Measurements from ENCODE around the gene PLA2G2A. TPM values are rescaled to one million over a fixed set of nuclear protein-coding genes. Genes with fewer than 3 reads are reported as not detected.

The PLA2G2A gene
- total and polyA plus RNA-seq, 2 of the 8 experiments (the other 6 are each of a cell fraction or from before 2014, with no cell fraction given): 0.69 to 3.7 TPM

DNA sequence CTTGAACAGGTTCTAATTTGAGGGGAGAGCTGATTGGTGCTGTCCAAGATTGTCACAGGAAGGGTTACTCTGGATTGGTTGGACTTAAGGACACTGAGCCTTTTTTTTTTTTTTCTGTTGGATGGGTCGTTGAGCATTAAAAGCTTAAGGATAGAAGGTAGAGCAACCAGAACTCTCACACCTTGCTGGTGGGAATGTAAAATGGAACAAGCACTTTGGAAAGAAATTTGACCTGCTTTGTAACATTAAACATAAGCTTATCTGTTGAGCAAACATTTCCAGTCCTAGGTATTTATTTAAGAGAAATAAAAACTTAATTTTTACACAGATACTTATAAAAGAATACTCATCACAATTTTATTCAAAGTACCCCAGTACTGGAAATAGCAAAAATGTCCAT is 29.8 kb upstream of the PLA2G2A start (continued):
- TF ChIP-seq, protein P1, sequence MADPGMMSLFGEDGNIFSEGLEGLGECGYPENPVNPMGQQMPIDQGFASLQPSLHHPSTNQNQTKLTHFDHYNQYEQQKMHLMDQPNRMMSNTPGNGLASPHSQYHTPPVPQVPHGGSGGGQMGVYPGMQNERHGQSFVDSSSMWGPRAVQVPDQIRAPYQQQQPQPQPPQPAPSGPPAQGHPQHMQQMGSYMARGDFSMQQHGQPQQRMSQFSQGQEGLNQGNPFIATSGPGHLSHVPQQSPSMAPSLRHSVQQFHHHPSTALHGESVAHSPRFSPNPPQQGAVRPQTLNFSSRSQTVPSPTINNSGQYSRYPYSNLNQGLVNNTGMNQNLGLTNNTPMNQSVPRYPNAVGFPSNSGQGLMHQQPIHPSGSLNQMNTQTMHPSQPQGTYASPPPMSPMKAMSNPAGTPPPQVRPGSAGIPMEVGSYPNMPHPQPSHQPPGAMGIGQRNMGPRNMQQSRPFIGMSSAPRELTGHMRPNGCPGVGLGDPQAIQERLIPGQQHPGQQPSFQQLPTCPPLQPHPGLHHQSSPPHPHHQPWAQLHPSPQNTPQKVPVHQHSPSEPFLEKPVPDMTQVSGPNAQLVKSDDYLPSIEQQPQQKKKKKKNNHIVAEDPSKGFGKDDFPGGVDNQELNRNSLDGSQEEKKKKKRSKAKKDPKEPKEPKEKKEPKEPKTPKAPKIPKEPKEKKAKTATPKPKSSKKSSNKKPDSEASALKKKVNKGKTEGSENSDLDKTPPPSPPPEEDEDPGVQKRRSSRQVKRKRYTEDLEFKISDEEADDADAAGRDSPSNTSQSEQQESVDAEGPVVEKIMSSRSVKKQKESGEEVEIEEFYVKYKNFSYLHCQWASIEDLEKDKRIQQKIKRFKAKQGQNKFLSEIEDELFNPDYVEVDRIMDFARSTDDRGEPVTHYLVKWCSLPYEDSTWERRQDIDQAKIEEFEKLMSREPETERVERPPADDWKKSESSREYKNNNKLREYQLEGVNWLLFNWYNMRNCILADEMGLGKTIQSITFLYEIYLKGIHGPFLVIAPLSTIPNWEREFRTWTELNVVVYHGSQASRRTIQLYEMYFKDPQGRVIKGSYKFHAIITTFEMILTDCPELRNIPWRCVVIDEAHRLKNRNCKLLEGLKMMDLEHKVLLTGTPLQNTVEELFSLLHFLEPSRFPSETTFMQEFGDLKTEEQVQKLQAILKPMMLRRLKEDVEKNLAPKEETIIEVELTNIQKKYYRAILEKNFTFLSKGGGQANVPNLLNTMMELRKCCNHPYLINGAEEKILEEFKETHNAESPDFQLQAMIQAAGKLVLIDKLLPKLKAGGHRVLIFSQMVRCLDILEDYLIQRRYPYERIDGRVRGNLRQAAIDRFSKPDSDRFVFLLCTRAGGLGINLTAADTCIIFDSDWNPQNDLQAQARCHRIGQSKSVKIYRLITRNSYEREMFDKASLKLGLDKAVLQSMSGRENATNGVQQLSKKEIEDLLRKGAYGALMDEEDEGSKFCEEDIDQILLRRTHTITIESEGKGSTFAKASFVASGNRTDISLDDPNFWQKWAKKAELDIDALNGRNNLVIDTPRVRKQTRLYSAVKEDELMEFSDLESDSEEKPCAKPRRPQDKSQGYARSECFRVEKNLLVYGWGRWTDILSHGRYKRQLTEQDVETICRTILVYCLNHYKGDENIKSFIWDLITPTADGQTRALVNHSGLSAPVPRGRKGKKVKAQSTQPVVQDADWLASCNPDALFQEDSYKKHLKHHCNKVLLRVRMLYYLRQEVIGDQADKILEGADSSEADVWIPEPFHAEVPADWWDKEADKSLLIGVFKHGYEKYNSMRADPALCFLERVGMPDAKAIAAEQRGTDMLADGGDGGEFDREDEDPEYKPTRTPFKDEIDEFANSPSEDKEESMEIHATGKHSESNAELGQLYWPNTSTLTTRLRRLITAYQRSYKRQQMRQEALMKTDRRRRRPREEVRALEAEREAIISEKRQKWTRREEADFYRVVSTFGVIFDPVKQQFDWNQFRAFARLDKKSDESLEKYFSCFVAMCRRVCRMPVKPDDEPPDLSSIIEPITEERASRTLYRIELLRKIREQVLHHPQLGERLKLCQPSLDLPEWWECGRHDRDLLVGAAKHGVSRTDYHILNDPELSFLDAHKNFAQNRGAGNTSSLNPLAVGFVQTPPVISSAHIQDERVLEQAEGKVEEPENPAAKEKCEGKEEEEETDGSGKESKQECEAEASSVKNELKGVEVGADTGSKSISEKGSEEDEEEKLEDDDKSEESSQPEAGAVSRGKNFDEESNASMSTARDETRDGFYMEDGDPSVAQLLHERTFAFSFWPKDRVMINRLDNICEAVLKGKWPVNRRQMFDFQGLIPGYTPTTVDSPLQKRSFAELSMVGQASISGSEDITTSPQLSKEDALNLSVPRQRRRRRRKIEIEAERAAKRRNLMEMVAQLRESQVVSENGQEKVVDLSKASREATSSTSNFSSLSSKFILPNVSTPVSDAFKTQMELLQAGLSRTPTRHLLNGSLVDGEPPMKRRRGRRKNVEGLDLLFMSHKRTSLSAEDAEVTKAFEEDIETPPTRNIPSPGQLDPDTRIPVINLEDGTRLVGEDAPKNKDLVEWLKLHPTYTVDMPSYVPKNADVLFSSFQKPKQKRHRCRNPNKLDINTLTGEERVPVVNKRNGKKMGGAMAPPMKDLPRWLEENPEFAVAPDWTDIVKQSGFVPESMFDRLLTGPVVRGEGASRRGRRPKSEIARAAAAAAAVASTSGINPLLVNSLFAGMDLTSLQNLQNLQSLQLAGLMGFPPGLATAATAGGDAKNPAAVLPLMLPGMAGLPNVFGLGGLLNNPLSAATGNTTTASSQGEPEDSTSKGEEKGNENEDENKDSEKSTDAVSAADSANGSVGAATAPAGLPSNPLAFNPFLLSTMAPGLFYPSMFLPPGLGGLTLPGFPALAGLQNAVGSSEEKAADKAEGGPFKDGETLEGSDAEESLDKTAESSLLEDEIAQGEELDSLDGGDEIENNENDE (IDR thresholded peaks at IDR 0.05; ENCODE audit: insufficient replicate concordance, low read length): no peak
- TF ChIP-seq SP2 (IDR thresholded peaks at IDR 0.05; ENCODE audit: low read length) (no peak), CBX5 (IDR thresholded peaks at IDR 0.05; ENCODE audit: low read depth, low read length) (no peak), TEAD4 (IDR thresholded peaks at IDR 0.05; ENCODE audit: low read depth, low read length) (no peak), HDAC6 (IDR thresholded peaks at IDR 0.05; ENCODE audit: low read depth, low read length) (no peak), SP4 (IDR thresholded peaks at IDR 0.05; ENCODE audit: low read length) (no peak), SP1 (IDR thresholded peaks at IDR 0.05; ENCODE audit: low read depth, low read length) (no peak)
- TF ChIP-seq, protein P2, sequence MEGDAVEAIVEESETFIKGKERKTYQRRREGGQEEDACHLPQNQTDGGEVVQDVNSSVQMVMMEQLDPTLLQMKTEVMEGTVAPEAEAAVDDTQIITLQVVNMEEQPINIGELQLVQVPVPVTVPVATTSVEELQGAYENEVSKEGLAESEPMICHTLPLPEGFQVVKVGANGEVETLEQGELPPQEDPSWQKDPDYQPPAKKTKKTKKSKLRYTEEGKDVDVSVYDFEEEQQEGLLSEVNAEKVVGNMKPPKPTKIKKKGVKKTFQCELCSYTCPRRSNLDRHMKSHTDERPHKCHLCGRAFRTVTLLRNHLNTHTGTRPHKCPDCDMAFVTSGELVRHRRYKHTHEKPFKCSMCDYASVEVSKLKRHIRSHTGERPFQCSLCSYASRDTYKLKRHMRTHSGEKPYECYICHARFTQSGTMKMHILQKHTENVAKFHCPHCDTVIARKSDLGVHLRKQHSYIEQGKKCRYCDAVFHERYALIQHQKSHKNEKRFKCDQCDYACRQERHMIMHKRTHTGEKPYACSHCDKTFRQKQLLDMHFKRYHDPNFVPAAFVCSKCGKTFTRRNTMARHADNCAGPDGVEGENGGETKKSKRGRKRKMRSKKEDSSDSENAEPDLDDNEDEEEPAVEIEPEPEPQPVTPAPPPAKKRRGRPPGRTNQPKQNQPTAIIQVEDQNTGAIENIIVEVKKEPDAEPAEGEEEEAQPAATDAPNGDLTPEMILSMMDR (IDR thresholded peaks at IDR 0.05; ENCODE audit: control extremely low read depth in 1 of 3, insufficient read depth in 1 of 3, low read depth in 1 of 3, low read length in 3 of 3): no peak
- TF ChIP-seq, protein P3, sequence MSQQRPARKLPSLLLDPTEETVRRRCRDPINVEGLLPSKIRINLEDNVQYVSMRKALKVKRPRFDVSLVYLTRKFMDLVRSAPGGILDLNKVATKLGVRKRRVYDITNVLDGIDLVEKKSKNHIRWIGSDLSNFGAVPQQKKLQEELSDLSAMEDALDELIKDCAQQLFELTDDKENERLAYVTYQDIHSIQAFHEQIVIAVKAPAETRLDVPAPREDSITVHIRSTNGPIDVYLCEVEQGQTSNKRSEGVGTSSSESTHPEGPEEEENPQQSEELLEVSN (IDR thresholded peaks at IDR 0.05): no peak
